Activated naive CD8-positive, alpha-beta T cell (primary cell): ENCODE data around the gene BID.
A peak's percentile ranks its signal among the peaks of the same experiment; 100 is the strongest.

Experiments
- H3K27ac Mint-ChIP-seq: one replicate; pipeline ENCODE4 v1.8.0; 2021; ENCODE audit warnings: mixed read lengths
- H3K27me3 Mint-ChIP-seq: one replicate; pipeline ENCODE4 v1.8.0; 2021; ENCODE audit warnings: mixed read lengths
- H3K36me3 Mint-ChIP-seq: one replicate; pipeline ENCODE4 v1.8.0; 2021; ENCODE audit warnings: mixed read lengths
- H3K4me1 Mint-ChIP-seq: one replicate; pipeline ENCODE4 v1.8.0; 2021; ENCODE audit warnings: low read depth, mixed read lengths
- H3K4me3 Mint-ChIP-seq: one replicate; pipeline ENCODE4 v1.8.0; 2021; ENCODE audit warnings: mild to moderate bottlenecking, mixed read lengths
- H3K9me3 Mint-ChIP-seq: one replicate; pipeline ENCODE4 v1.8.0; 2021; ENCODE audit warnings: low read depth, mixed read lengths

Gene BID

DNA sequence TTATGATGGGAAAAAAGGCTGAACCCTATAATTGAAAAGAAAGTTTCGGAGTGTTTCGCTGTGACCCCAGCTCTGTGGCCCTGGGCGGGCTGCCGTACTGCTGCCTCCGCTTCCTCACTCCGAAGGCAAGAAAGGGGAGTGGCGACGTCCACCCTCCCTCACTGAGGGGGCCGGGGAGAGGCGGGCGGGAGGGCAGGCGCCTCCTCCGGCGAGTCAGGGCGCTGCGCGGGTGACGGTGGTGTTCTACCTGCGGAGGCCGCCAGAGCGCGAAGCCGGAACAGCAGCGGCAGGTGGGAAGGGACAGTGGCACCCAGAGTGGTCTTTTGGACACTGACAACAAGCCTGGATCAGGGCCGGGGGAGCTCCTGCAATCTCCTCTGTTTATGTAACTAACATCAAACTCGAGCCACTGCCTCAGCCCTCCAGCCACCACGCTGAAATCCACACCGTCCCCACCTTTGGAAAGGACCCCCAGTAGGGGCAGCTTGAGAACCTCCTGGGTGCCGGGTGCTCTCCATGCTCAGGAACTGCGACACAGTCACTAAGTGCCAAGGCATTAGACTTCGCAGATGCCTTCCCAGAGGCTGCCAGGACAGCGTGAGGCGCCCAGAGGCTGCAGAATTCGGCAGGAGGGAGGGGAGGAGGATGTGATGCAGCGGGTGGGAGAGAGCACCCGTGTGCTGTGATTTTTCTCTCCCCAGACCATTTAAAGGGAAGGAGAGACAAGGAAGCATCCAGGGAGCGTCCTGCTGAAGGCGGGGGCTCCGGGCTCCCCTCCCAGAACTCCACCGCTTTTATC is 25.5 kb downstream of the BID start:
- H3K4me3 Mint-ChIP-seq: no peak overlapping the region
- H3K36me3 Mint-ChIP-seq: no peaks in the 10 kb centered on the region
- H3K4me1 Mint-ChIP-seq: peaks cover 8% of the 10 kb centered on the region
- H3K27me3 Mint-ChIP-seq: no peaks in the 10 kb centered on the region
- H3K9me3 Mint-ChIP-seq: no peaks in the 10 kb centered on the region
- no peak overlapping the region for H3K27ac Mint-ChIP-seq

- Mint-ChIP-seq H3K36me3 (no peaks in the 10 kb centered on the region), H3K9me3 (no peaks in the 10 kb centered on the region), H3K4me3 (no peak overlapping the region), H3K27ac (no peak overlapping the region), H3K27me3 (no peaks in the 10 kb centered on the region), H3K4me1 (peaks cover 6% of the 10 kb centered on the region)
Measured at GRCh38 chr22:17746916-17747315, 27.4 kb downstream of the BID start.

DNA sequence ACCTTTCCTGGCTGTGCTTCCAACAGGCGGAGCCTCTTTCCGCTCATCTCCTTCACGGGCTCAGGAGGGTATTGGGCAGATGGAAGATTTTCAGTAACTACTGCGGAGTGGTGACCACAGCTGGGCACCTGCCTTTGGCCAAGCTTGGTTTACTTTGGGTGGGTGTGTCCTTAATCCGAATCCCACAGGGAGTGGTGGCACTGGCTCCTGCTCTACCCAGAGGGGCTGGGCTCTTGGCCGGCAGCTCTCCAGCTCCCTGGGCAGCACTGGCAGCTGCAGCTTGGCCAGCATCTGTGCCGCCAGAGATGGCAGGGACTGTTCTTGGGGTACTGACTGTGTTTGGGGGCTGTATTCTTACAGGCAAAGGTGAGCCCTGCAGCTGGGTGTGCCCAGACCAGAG is 29.8 kb downstream of the BID start:
- Mint-ChIP-seq H3K27ac (no peak overlapping the region), H3K36me3 (no peaks in the 10 kb centered on the region), H3K4me1 (peaks cover 5% of the 10 kb centered on the region), H3K9me3 (no peaks in the 10 kb centered on the region), H3K4me3 (no peak overlapping the region), H3K27me3 (no peaks in the 10 kb centered on the region)

DNA sequence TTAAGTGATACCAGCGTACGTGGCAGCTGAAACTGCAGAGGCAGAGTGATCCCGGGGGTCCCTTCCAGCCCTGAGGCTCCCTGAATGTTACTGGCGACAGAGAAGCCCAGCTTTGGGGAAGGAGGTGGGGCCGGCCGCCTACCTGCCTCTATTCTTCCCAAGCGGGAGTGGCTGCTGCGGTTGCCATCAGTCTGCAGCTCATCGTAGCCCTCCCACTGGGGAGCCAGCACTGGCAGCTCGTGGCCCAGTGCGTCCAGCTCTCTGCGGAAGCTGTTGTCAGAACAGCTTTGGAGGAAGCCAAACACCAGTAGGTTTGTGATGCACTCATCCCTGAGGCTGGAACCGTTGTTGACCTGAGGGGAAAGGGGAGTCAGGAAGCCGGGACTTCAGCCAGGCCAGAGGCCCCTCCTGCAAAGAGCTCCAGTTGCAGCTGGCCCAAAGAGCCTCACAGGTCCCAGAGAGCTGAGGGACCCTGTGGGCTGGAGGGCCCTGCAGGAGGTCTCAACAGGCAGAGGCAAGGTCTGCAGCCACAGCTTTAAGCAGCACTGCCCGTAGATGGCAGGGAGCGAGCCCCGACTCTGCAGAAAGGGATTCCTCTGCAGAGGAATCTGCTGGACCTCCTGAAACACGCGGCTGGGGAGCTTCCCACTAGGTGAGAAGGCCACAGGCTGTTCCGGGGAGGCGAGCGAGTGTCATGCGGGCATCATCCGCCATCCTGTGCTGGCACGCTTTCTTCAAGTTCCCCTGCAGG is 30.4 kb downstream of the BID start:
- Mint-ChIP-seq H3K27me3 (no peaks in the 10 kb centered on the region), H3K9me3 (no peaks in the 10 kb centered on the region), H3K36me3 (no peaks in the 10 kb centered on the region), H3K27ac (no peak overlapping the region), H3K4me3 (no peak overlapping the region), H3K4me1 (peaks cover 5% of the 10 kb centered on the region)

- Mint-ChIP-seq H3K27me3 (no peaks in the 10 kb centered on the region), H3K36me3 (no peaks in the 10 kb centered on the region), H3K4me1 (peaks cover 5% of the 10 kb centered on the region), H3K27ac (no peak overlapping the region), H3K4me3 (no peak overlapping the region), H3K9me3 (no peaks in the 10 kb centered on the region)
Measured at GRCh38 chr22:17742527-17742902, 31.8 kb downstream of the BID start.

DNA sequence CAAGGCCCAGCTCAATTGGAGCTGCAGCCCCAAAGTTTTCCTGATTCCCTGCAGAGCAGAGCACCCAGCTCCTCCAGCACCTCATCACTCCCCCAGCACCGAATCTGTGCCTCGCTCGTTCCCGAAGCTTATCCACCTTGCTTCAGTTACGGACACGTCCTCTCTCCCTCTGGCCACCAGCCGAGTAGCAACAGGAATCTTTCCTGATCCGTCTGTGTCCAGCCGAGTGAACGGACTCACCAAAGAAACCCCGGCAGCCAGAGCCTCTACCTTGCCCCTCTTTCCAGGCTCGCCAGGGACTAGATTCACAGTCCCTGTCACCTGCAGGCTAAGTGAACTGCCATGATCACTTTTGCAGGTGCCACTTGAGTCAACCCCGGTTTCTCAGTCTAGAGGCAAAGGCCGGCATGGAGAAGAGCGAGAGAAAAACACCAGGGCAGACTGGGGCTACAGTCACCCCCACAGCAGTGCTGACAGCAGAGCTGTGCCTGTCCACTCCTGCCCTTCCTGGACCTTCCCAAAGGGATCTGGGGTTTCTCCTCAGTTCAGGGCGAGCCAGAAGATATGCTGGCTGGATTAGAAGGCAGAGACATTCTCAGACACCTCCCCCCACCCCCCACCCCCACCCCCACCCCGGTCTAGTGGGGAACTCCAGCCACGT is 32.3 kb downstream of the BID start:
- Mint-ChIP-seq H3K36me3 (no peaks in the 10 kb centered on the region), H3K4me3 (no peak overlapping the region), H3K9me3 (no peaks in the 10 kb centered on the region), H3K4me1 (peaks cover 5% of the 10 kb centered on the region), H3K27me3 (no peaks in the 10 kb centered on the region), H3K27ac (no peak overlapping the region)

- Mint-ChIP-seq H3K27ac (no peak overlapping the region), H3K4me3 (no peak overlapping the region), H3K9me3 (no peaks in the 10 kb centered on the region), H3K27me3 (no peaks in the 10 kb centered on the region), H3K36me3 (no peaks in the 10 kb centered on the region), H3K4me1 (peaks cover 8% of the 10 kb centered on the region)
Measured at GRCh38 chr22:17739196-17739975, 34.9 kb downstream of the BID start.

DNA sequence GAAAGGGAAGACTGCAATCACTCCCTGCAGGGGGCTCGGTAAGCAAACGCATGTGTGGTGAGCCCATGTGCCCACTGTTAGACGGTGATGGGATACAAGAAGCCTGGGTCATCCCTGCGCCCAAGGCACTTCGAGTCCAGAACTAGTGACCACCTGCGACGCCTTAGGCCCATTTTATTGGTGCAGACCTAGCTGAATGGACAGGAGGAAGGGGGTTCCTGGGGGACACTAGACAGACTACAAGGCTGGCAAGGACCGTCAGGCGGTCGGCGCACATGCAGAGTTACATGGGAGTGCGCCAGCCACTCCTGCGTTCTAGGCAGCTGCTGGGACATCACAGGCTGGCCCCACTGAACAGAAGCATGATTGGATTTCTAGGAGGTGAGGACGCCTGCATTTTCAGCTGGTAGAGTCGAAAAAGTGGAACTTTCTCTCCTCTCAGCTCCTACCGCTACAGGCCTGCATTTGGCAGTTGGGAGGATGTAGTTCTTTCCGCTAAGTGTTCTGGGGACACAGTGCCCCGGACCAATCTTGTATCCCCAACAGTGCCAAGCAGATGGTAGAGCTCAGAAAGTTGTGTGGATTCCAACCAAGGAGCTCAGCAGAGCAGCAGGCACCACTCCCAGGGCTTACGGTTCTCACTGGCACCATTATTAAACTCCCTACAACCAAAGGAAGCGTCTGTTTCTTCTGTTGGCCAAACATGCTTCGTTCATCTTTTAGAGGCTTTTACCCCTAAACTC is 35.7 kb downstream of the BID start:
- Mint-ChIP-seq H3K9me3 (no peaks in the 10 kb centered on the region), H3K4me3 (no peak overlapping the region), H3K36me3 (peaks cover 3% of the 10 kb centered on the region), H3K27ac (no peak overlapping the region), H3K27me3 (no peaks in the 10 kb centered on the region), H3K4me1 (peaks cover 16% of the 10 kb centered on the region)

DNA sequence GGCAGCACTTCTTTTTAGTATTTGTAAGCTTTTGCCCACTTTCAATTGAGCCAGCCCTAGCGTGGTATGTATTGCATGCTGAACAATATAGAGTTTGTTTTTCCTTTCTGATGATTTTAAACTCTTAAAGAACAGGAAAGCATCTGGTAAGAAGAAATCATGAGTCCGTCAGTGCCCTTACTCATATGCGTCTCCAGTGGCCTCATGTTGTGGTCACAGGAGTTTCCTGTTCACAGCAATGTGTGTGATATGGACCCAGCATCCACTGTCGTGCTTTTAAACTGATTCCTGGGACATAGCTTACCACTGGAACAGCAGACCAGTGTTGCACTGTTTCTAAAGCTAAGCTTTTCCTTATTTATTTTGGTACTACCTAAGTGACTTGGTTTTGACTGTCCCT is 40.1 kb downstream of the BID start:
- Mint-ChIP-seq H3K9me3 (no peaks in the 10 kb centered on the region), H3K4me3 (no peak overlapping the region), H3K36me3 (peaks cover 3% of the 10 kb centered on the region), H3K27ac (peak overlapping the region; percentile 69), H3K4me1 (peaks cover 15% of the 10 kb centered on the region), H3K27me3 (no peaks in the 10 kb centered on the region)

DNA sequence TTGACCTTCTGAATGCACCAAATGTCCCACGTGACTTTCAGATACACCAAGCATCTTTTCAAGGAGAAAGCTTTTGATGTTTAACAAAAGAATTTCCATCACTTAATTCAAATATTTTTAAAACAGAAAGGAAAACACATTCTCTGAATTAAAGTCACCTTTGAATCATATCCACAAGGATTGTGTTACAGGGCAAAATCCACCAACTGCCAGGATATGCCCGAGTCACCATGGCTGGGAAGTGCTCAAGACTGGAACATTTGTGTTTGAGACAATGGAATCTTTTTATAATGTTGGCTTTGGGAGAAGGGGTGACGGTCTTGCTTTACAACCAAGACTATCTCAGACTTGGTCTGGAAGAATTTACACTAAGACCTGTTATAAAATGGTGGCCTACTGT is 40.8 kb downstream of the BID start:
- peaks cover 3% of the 10 kb centered on the region for H3K36me3 Mint-ChIP-seq

GRCh38 chr22:17732251-17732854 is 41.9 kb downstream of the BID start:
- Mint-ChIP-seq H3K4me3 (no peak overlapping the region), H3K9me3 (no peaks in the 10 kb centered on the region), H3K27ac (no peak overlapping the region), H3K27me3 (no peaks in the 10 kb centered on the region), H3K36me3 (peaks cover 3% of the 10 kb centered on the region), H3K4me1 (peaks cover 15% of the 10 kb centered on the region)

More for the DNA sequence above, 40.8 kb downstream of the BID start:
- Mint-ChIP-seq H3K27me3 (no peaks in the 10 kb centered on the region), H3K27ac (peak overlapping the region; percentile 69), H3K4me1 (peaks cover 15% of the 10 kb centered on the region), H3K4me3 (no peak overlapping the region), H3K9me3 (no peaks in the 10 kb centered on the region)

- Mint-ChIP-seq H3K4me1 (peaks cover 27% of the 10 kb centered on the region), H3K4me3 (no peak overlapping the region), H3K9me3 (no peaks in the 10 kb centered on the region), H3K27ac (peak overlapping the region; percentile 30), H3K27me3 (no peaks in the 10 kb centered on the region), H3K36me3 (peaks cover 5% of the 10 kb centered on the region)
Measured at GRCh38 chr22:17729561-17729960, 44.7 kb downstream of the BID start.

DNA sequence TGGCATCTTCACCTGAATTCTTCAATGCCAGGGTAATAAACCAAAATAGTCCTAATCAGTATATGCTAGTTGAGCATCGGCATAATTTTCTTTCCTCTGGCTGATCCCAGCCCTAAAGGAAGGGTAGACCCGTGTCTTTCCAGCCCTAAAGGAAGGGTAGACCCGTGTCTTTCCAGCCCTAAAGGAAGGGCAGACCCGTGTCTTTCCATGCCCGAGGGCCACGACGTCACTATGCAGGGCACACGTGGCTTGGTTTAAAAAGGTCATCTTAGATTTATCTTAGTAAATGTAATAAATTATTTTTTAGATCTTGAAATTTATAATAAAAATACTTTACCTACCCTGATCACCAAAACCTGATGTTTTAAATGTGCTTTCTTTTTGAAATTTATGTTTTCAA is 45.5 kb downstream of the BID start:
- no peaks in the 10 kb centered on the region for H3K27me3 Mint-ChIP-seq
- peaks cover 5% of the 10 kb centered on the region for H3K36me3 Mint-ChIP-seq
- H3K9me3 Mint-ChIP-seq: no peaks in the 10 kb centered on the region
- peaks cover 19% of the 10 kb centered on the region for H3K4me1 Mint-ChIP-seq
- no peak overlapping the region for H3K27ac Mint-ChIP-seq
- no peak overlapping the region for H3K4me3 Mint-ChIP-seq
